CD4-positive, alpha-beta T cell (primary cell): Measurements from ENCODE around the gene EPB41L1. TPM values are rescaled to one million over a fixed set of nuclear protein-coding genes. Genes with fewer than 3 reads are reported as not detected.

Experiments
- ATAC-seq: fragments of 200-7000 bp; cut with Tn5 transposase; one replicate; pipeline ENCODE4 v1.10.0; 2022; ENCODE audit warnings: mild to moderate bottlenecking; ENCODE audit not compliant: poor library complexity
- CTCF ChIA-PET: fragments of 350-600 bp; sonication (Branson Sonifier 250); formaldehyde crosslinking; loops from one replicate; lab custom pipeline; 2021; ENCODE audit warnings: antibody characterized with exemption, inconsistent platforms; lab: Charles Lee
- POLR2A ChIA-PET: fragments of 350-600 bp; sonication (Branson Sonifier 250); formaldehyde crosslinking; loops from one replicate; lab custom pipeline; 2021; ENCODE audit warnings: antibody characterized with exemption, inconsistent platforms; lab: Charles Lee
- DNase-seq, 14 experiments: peaks; one replicate each; pipeline ENCODE4 v3.0.0-alpha.2; 2013 to 2020; ENCODE audit warnings: mixed read lengths in 2 of 14
- H3K27ac ChIP-seq, 2 donors: one replicate each; pipeline versions ENCODE4 v1.5.1 to v1.7.0; 2013; ENCODE audit warnings: low read length in 2 of 2, low read depth in 1 of 2, mild to moderate bottlenecking in 1 of 2
- H3K27me3 ChIP-seq, 2 experiments: 1 replicate in 1 of 2; 2 replicates in 1 of 2; pipeline versions ENCODE4 v1.6.1 to v1.7.0; 2013; ENCODE audit warnings: low read length in 2 of 2, control low read depth in 1 of 2, mild to moderate bottlenecking in 1 of 2, moderate library complexity in 1 of 2; ENCODE audit not compliant: insufficient read depth in 2 of 2, control insufficient read depth in 1 of 2
- H3K36me3 ChIP-seq: one replicate; pipeline ENCODE4 v1.6.1; 2013; ENCODE audit warnings: low read length, control low read depth; ENCODE audit not compliant: insufficient read depth
- H3K4me1 ChIP-seq: one replicate; pipeline ENCODE4 v1.6.1; 2013; ENCODE audit warnings: low read length, control low read depth; ENCODE audit not compliant: insufficient read depth
- H3K4me3 ChIP-seq: one replicate; pipeline ENCODE4 v1.5.1; 2013; ENCODE audit warnings: mild to moderate bottlenecking, low read length, moderate library complexity
- H3K9me3 ChIP-seq, 2 experiments: 1 replicate in 1 of 2; 2 replicates in 1 of 2; pipeline versions ENCODE4 v1.6.1 to v1.7.0; 2013; ENCODE audit warnings: low read length in 2 of 2, mild to moderate bottlenecking in 2 of 2, control low read depth in 1 of 2, moderate library complexity in 1 of 2; ENCODE audit not compliant: control insufficient read depth in 1 of 2, insufficient read depth in 1 of 2
- H3K27ac Mint-ChIP-seq: one replicate; pipeline ENCODE4 v1.8.0; 2020; ENCODE audit warnings: mixed read lengths
- H3K27me3 Mint-ChIP-seq: one replicate; pipeline ENCODE4 v1.8.0; 2021; ENCODE audit warnings: mixed read lengths
- H3K36me3 Mint-ChIP-seq: one replicate; pipeline ENCODE4 v1.8.0; 2021; ENCODE audit warnings: low read depth, mixed read lengths
- H3K4me1 Mint-ChIP-seq: one replicate; pipeline ENCODE4 v1.8.0; 2021; ENCODE audit warnings: low read depth, mixed read lengths
- H3K4me3 Mint-ChIP-seq: one replicate; pipeline ENCODE4 v1.8.0; 2020; ENCODE audit warnings: mild to moderate bottlenecking, mixed read lengths
- H3K9me3 Mint-ChIP-seq: one replicate; pipeline ENCODE4 v1.8.0; 2020; ENCODE audit warnings: mixed read lengths
- CTCF ChIP-seq: fragments of 200-600 bp; IDR thresholded peaks from one replicate; pipeline ENCODE4 v1.8.0; 2022; ENCODE audit warnings: antibody characterized with exemption, mild to moderate bottlenecking
- intact Hi-C, 2 experiments: fragments of 100-400 bp; cut with DNase I in 1 of 2; cut with micrococcal nuclease in 1 of 2; formaldehyde crosslinking; loops; one replicate each; pipeline versions ENCODE4 v1.15.1 to v1.9.0; 2023 to 2025; cut with DNase I, micrococcal nuclease
- total RNA-seq, 174 experiments: library from RNA in 2 of 174; stranded (reverse) in 2 of 174; gene quantifications; one replicate each; pipeline ENCODE4 v1.2.3 and lab custom pipeline; 2021 to 2026

The EPB41L1 gene
- total RNA-seq, 2 experiments from 2014 or later, result 0.19 to 0.25 TPM

GRCh38 chr20:36240076-36240475 is 85.5 kb downstream of the EPB41L1 start:
- no peaks in the 10 kb centered on the region for H3K27me3 ChIP-seq
- POLR2A ChIA-PET, result no interaction called here
- no peak for ATAC-seq
- H3K9me3 ChIP-seq, result no peaks in the 10 kb centered on the region
- H3K36me3 ChIP-seq, result peaks cover 43% of the 10 kb centered on the region
- CTCF ChIA-PET, result no interaction called here
- TF ChIP-seq CTCF, result no peak
- H3K27ac ChIP-seq, result no peak overlapping the region
- peaks cover 36% of the 10 kb centered on the region for H3K4me1 ChIP-seq
- no peaks in the 10 kb centered on the region for H3K9me3 Mint-ChIP-seq
- H3K4me3 Mint-ChIP-seq, result no peak overlapping the region
- H3K4me1 Mint-ChIP-seq, result peaks cover 62% of the 10 kb centered on the region
- intact Hi-C loops, result no loop called here
- H3K27me3 Mint-ChIP-seq, result no peaks in the 10 kb centered on the region
- H3K27ac Mint-ChIP-seq, result no peak overlapping the region
- peaks cover 66% of the 10 kb centered on the region for H3K36me3 Mint-ChIP-seq
- DNase-seq, result no peak
- H3K4me3 ChIP-seq, result no peak overlapping the region

GRCh38 chr20:36241678-36242077 is 87.1 kb downstream of the EPB41L1 start:
- DNase-seq, result no peak
- TF ChIP-seq CTCF, result no peak
- ATAC-seq, result no peak
- POLR2A ChIA-PET, result no interaction called here
- H3K36me3 ChIP-seq, result peaks cover 59% of the 10 kb centered on the region
- H3K27me3 Mint-ChIP-seq, result no peaks in the 10 kb centered on the region
- no peak overlapping the region for H3K27ac Mint-ChIP-seq
- H3K27me3 ChIP-seq, result no peaks in the 10 kb centered on the region
- CTCF ChIA-PET, result interaction anchor here (0.7 to 1.1 kb wide), 3 partner anchors 19 to 938 kb away, joined by 3 to 4 read pairs (median 3); no protein-coding TSS in a partner anchor
- H3K9me3 ChIP-seq, result no peaks in the 10 kb centered on the region
- no peak overlapping the region for H3K4me3 Mint-ChIP-seq
- intact Hi-C loops, result no loop called here
- H3K36me3 Mint-ChIP-seq, result peaks cover 77% of the 10 kb centered on the region
- no peaks in the 10 kb centered on the region for H3K9me3 Mint-ChIP-seq
- no peak overlapping the region for H3K4me3 ChIP-seq
- peaks cover 56% of the 10 kb centered on the region for H3K4me1 Mint-ChIP-seq
- peaks cover 26% of the 10 kb centered on the region for H3K4me1 ChIP-seq
- no peak overlapping the region for H3K27ac ChIP-seq

- Histone ChIP-seq H3K27me3 (no peaks in the 10 kb centered on the region), H3K36me3 (peaks cover 77% of the 10 kb centered on the region), H3K4me1 (peaks cover 8% of the 10 kb centered on the region), H3K4me3 (no peak overlapping the region), H3K27ac (no peak overlapping the region), H3K9me3 (no peaks in the 10 kb centered on the region)
- Mint-ChIP-seq H3K9me3 (no peaks in the 10 kb centered on the region), H3K4me1 (peaks cover 50% of the 10 kb centered on the region), H3K4me3 (peak overlapping the region; percentile 25), H3K27ac (no peak overlapping the region), H3K36me3 (peaks cover 87% of the 10 kb centered on the region), H3K27me3 (no peaks in the 10 kb centered on the region)
- CTCF ChIA-PET, result interaction anchor here (1.0 kb wide), 1 partner anchor 44 kb away, joined by 3 read pairs; no protein-coding TSS in a partner anchor
- DNase-seq (no peak), ATAC-seq (no peak)
- no peak for TF ChIP-seq CTCF
- intact Hi-C loops, result no loop called here
- POLR2A ChIA-PET, result interaction anchor here (1.6 kb wide), 1 partner anchor 15 kb away, joined by 3 read pairs; no protein-coding TSS in a partner anchor
Measured at GRCh38 chr20:36243726-36244125, 89.2 kb downstream of the EPB41L1 start.
